Effector memory CD4-positive, alpha-beta T cell (primary cell): ENCODE measurements around the gene KIR3DL1.
"Not testable (repeated sequence)": the region's sequence is repeated elsewhere in the genome, so short reads cannot be mapped to it uniquely, and the experiment has no call there.

ENCODE experiments used
- DNase-seq, 3 donors: peaks; one replicate each; pipeline ENCODE4 v3.0.0-alpha.2; 2020
- H3K27ac ChIP-seq: 2 replicates; pipeline ENCODE4 v1.7.0; 2013; ENCODE audit warnings: mild to moderate bottlenecking, low read length, moderate library complexity; ENCODE audit not compliant: insufficient read depth, poor library complexity, severe bottlenecking
- H3K27me3 ChIP-seq: replicated peaks from 2 replicates; pipeline ENCODE4 v1.7.0; 2013; ENCODE audit warnings: mild to moderate bottlenecking, low read length; ENCODE audit not compliant: insufficient read depth, control insufficient read depth, poor library complexity, severe bottlenecking
- H3K36me3 ChIP-seq: 2 replicates; pipeline ENCODE4 v1.7.0; 2013; ENCODE audit warnings: mild to moderate bottlenecking, low read length, moderate library complexity; ENCODE audit not compliant: control insufficient read depth, insufficient read depth
- H3K4me1 ChIP-seq: 2 replicates; pipeline ENCODE4 v1.7.0; 2013; ENCODE audit warnings: low read length, mild to moderate bottlenecking; ENCODE audit not compliant: control insufficient read depth, insufficient read depth, poor library complexity, severe bottlenecking
- H3K4me3 ChIP-seq: 2 replicates; pipeline ENCODE4 v1.7.0; 2013; ENCODE audit warnings: low read length, low read depth, mild to moderate bottlenecking; ENCODE audit not compliant: insufficient read depth, poor library complexity, severe bottlenecking
- H3K9me3 ChIP-seq: 2 replicates; pipeline ENCODE4 v1.7.0; 2013; ENCODE audit warnings: mild to moderate bottlenecking, low read length, moderate library complexity; ENCODE audit not compliant: control insufficient read depth

Gene KIR3DL1

DNA sequence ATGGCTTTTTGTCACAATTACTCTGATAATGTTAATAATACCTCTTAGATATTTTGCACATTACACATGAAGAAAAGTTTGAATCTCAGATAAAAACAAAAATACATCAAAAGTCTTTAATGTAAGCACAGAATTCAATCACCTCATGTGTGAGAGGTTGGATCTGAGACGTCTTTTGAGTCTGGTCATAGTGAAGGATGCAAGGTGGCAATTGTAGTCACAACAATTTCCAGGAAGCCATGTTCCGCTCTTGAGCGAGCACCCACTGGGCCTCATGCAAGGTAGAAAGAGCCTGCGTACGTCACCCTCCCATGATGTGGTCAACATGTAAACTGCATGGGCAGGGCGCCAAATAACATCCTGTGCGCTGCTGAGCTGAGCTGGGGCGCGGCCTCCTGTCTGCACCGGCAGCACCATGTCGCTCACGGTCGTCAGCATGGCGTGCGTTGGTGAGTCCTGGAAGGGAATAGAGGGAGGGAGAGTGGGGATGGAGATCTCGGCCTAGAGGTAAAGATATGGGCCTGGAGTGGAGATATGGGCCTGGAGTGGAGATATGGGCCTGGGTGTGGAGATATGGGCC is 33.9 kb downstream of the KIR3DL1 start, which contains the start of gene KIR3DL2:
TSS of gene KIR3DL2 (plus strand) at position 383 of the 580 bp plus-strand sequence. CDS start at position 416, 33 bp downstream.
- not testable (repeated sequence) for H3K4me1 ChIP-seq, DNase-seq, H3K27ac ChIP-seq, H3K27me3 ChIP-seq, H3K9me3 ChIP-seq, H3K36me3 ChIP-seq, H3K4me3 ChIP-seq

DNA sequence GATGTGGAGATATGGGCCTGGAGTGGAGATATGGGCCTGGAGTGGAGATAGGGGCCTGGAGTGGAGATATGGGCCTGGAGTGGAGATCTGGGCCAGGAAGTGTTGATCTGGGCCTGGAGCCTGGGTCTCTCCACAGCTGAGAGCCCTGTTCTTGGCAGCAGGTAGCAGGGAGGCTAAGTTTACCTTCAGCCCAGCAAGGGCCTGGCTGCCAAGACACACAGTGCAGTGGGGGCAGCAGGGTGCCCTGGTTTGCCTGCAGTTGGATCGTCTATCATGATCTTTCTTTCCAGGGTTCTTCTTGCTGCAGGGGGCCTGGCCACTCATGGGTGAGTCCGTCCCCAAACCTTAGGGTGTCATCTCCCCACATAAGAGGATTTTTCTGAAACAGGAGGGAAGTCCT is 34.7 kb downstream of the KIR3DL1 start:
- no peak for DNase-seq
- Histone ChIP-seq H3K4me3 (no peak overlapping the region), H3K36me3 (no peaks in the 10 kb centered on the region), H3K27me3 (no peaks in the 10 kb centered on the region), H3K4me1 (no peaks in the 10 kb centered on the region), H3K9me3 (no peaks in the 10 kb centered on the region), H3K27ac (no peak overlapping the region)

DNA sequence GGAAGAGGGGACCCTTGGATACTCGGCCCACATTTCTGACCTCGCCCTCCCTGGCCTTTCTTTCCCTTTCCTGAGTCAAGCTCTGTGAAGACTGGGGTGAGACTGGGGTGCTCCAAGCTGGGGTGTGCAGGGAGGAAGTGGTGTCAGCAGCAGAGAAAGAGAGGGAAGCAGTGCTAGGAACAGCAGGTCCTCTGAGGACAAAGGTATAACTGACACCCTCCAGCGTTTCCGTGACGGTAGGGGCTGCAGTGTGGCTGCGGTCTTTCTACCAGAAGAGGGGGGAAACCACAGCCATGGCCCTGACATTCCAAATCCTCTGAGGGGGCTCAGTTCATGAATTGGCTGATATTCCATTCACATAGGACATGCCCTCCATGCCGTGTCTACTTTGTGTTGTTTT is 35.1 kb downstream of the KIR3DL1 start:
- H3K36me3 ChIP-seq = no peaks in the 10 kb centered on the region
- H3K9me3 ChIP-seq = no peaks in the 10 kb centered on the region
- no peak overlapping the region for H3K4me3 ChIP-seq
- no peaks in the 10 kb centered on the region for H3K4me1 ChIP-seq
- no peaks in the 10 kb centered on the region for H3K27me3 ChIP-seq
- H3K27ac ChIP-seq = no peak overlapping the region
- no peak for DNase-seq

DNA sequence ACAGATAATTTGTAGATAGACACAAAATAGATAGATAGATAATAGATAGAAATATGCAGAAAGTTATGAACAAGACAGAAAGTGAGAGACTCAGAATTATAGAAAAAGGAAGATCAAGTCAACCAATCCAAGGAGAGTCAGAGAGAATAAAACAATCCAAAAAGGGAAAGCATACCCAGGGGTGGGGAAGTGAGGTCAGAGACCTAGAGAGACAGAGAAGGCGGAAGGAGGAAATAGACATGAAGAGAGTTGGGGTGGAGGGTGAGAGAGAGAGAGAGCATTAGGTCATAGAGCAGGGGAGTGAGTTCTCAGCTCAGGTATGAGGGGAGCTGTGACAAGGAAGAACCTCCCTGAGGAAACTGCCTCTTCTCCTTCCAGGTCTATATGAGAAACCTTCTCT is 39.0 kb downstream of the KIR3DL1 start:
- H3K9me3 ChIP-seq, H3K36me3 ChIP-seq, H3K4me3 ChIP-seq, H3K27me3 ChIP-seq, H3K27ac ChIP-seq, H3K4me1 ChIP-seq, DNase-seq: not testable (repeated sequence)

DNA sequence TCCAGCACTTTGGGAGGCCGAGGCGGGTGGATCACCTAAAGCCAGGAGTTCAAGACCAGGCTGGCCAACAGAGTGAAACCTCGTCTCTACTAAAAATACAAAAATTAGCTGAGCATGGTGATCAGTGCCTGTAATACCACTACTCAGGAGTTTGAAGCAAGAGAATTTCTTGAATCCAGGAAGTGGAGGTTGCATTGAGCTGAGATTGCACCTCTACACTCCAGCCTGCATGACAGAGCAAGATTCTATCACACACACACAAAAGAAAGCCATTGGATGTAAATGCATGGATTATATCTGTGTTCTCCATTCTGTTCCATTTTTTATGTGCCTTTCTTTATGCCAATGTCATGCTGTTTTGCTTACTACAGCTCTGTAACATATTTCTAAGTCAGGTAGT is 42.2 kb downstream of the KIR3DL1 start:
- H3K27ac ChIP-seq, H3K36me3 ChIP-seq, H3K9me3 ChIP-seq, H3K27me3 ChIP-seq, H3K4me1 ChIP-seq, H3K4me3 ChIP-seq, DNase-seq: not testable (repeated sequence)

DNA sequence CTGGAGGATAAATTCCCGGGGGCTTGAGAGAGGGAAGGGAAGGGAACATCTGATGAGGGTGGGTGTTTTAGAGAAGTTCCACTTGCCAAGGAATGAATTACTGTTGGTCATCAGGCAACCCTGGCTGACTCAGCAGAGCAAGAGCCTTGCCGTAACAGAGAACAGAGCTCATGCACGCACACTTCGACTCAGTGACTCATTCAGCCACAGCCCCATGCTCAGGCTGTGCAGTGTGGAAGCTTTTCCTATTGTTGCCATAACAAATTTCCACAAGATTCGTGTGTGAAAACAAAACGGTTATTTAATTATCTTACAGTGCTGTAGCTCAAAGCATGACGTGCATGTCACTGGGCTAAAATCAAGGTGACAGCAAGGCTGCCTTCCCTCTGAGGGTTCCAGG is 43.2 kb downstream of the KIR3DL1 start:
- H3K4me3 ChIP-seq, H3K9me3 ChIP-seq, H3K27me3 ChIP-seq, H3K36me3 ChIP-seq, DNase-seq, H3K27ac ChIP-seq, H3K4me1 ChIP-seq: not testable (repeated sequence)

DNA sequence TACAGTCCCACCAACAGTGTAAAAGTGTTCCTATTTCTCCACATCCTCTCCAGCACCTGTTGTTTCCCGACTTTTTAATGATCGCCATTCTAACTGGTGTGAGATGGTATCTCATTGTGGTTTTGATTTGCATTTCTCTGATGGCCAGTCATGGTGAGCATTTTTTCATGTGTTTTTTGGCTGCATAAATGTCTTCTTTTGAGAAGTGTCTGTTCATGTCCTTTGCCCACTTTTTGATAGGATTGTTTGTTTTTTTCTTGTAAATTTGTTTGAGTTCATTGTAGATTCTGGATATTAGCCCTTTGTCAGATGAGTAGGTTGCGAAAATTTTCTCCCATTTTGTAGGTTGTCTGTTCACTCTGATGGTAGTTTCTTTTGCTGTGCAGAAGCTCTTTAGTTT is 47.2 kb downstream of the KIR3DL1 start:
- not testable (repeated sequence) for H3K4me3 ChIP-seq, H3K27ac ChIP-seq, H3K36me3 ChIP-seq, H3K9me3 ChIP-seq, DNase-seq, H3K27me3 ChIP-seq, H3K4me1 ChIP-seq

DNA sequence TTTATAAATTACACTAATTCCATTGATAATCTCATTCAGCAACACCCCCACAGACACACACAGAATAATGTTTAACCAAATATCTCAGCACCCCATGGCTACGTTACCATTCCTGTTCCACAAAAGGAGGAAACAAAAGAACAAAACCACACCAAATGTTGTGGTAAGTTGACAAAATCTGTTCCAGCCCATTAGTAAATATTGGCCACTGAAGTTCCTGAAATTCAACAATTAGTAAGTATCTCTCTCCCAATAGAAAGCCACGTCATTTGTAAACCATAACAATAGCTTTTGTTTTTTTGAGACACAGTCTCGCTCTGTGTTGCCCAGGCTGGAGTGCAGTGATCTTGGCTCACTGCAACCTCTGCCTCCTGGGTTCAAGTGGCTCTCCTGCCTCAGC is 55.4 kb downstream of the KIR3DL1 start:
- H3K36me3 ChIP-seq = no peaks in the 10 kb centered on the region
- H3K27me3 ChIP-seq = no peaks in the 10 kb centered on the region
- no peak overlapping the region for H3K27ac ChIP-seq
- no peaks in the 10 kb centered on the region for H3K9me3 ChIP-seq
- no peak overlapping the region for H3K4me3 ChIP-seq
- no peaks in the 10 kb centered on the region for H3K4me1 ChIP-seq
- no peak for DNase-seq

DNA sequence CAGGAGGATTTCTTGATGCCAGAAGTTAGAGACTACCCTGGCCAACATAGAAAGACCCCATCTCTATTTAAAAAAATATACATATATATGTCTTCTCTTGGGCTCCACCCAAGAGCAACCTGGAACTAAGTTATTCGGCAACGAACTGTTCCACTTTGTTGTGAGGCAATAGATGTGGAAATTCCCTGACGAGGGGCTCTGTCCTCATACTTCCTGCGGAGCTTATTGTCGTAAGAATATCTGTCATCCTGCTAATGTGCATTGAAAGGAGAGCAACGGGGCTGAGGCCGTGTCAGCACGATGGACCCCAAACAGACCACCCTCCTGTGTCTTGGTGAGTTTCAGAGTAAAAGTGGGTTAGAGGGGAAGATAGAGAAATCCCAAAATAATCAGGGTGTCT is 57.7 kb downstream of the KIR3DL1 start, which contains the start of gene FCAR:
TSS of gene FCAR (plus strand) at position 246 of the 400 bp plus-strand sequence. CDS start at position 301, 55 bp downstream.
- Histone ChIP-seq H3K27ac (no peak within 1 kb of the TSS), H3K4me1 (no peaks in the 10 kb centered on the region), H3K9me3 (no peaks in the 10 kb centered on the region), H3K36me3 (no peaks in the 10 kb centered on the region), H3K27me3 (no peaks in the 10 kb centered on the region), H3K4me3 (no peak within 1 kb of the TSS)
- DNase-seq = no peak

DNA sequence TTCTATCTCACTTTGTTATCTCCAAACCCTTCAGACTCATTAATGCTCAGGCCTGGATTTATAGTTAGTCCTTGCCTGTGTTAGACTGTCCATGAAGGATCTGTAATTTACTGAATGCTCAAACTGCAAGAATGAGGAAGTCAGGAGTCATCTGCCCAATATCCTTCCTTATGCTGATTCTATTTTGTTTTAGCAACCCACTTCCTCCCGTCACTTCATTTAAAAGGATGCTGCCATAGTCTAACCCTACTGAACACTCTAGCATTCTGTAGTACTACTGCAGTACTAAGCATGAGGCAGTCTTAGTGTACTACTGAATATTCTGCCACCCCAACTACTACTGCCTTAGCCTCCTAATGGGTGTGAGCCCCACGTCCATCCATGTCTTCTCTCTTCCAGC is 59.2 kb downstream of the KIR3DL1 start:
- H3K27ac ChIP-seq = no peak overlapping the region
- H3K9me3 ChIP-seq = no peaks in the 10 kb centered on the region
- H3K27me3 ChIP-seq = no peaks in the 10 kb centered on the region
- H3K4me3 ChIP-seq = no peak overlapping the region
- DNase-seq = no peak
- H3K4me1 ChIP-seq = no peaks in the 10 kb centered on the region
- no peaks in the 10 kb centered on the region for H3K36me3 ChIP-seq
